ENCODE measurements around the gene PMVK. TPM values are rescaled to one million over a fixed set of nuclear protein-coding genes. Genes with fewer than 3 reads are reported as not detected.

The PMVK gene
- total RNA-seq, 1 donor, result 11.7 TPM

- TF ChIP-seq CTCF (IDR thresholded peaks at IDR 0.05; ENCODE audit: insufficient read depth, low read length), result no peak
- no peak for DNase-seq (ENCODE audit: low read depth)
- H3K4me3 ChIP-seq (ENCODE audit: low read depth, low read length), result no peak overlapping the region
These were observed 50.1 kb downstream of the PMVK start for GRCh38 chr1:154886281-154887015.

- TF ChIP-seq CTCF (IDR thresholded peaks at IDR 0.05; ENCODE audit: insufficient read depth, low read length), result no peak
- no peak for DNase-seq (ENCODE audit: low read depth)
- no peak overlapping the region for H3K4me3 ChIP-seq (ENCODE audit: low read depth, low read length)
These were observed 51.4 kb downstream of the PMVK start for GRCh38 chr1:154884869-154885701.

- no peak for DNase-seq (ENCODE audit: low read depth)
- no peak overlapping the region for H3K4me3 ChIP-seq (ENCODE audit: low read depth, low read length)
- no peak for TF ChIP-seq CTCF (IDR thresholded peaks at IDR 0.05; ENCODE audit: insufficient read depth, low read length)
These were observed 52.3 kb downstream of the PMVK start for GRCh38 chr1:154883919-154884868.

GRCh38 chr1:154881820-154882535 is 54.5 kb downstream of the PMVK start:
- no peak for TF ChIP-seq CTCF (IDR thresholded peaks at IDR 0.05; ENCODE audit: insufficient read depth, low read length)
- no peak overlapping the region for H3K4me3 ChIP-seq (ENCODE audit: low read depth, low read length)
- no peak for DNase-seq (ENCODE audit: low read depth)

GRCh38 chr1:154880671-154881070 is 55.8 kb downstream of the PMVK start:
- TF ChIP-seq CTCF (IDR thresholded peaks at IDR 0.05; ENCODE audit: insufficient read depth, low read length), result no peak
- H3K4me3 ChIP-seq (ENCODE audit: low read depth, low read length), result no peak overlapping the region
- peak; percentile 58 for DNase-seq (ENCODE audit: low read depth)

GRCh38 chr1:154879038-154879421 is 57.5 kb downstream of the PMVK start:
- TF ChIP-seq CTCF (IDR thresholded peaks at IDR 0.05; ENCODE audit: insufficient read depth, low read length), result no peak
- H3K4me3 ChIP-seq (ENCODE audit: low read depth, low read length), result no peak overlapping the region
- no peak for DNase-seq (ENCODE audit: low read depth)

Data from fibroblast of the aortic adventitia (primary cell).